BLaER1 (cell line): ENCODE results near the gene CPA4.

Experiments used
- H3K27ac ChIP-seq: shearing (Covaris generic); formaldehyde crosslinking; 2 replicates; pipeline ENCODE4 v1.8.1; 2022
- H3K27me3 ChIP-seq: shearing (Covaris generic); formaldehyde crosslinking; 2 replicates; pipeline ENCODE4 v1.8.1; 2022
- H3K36me3 ChIP-seq: shearing (Covaris generic); formaldehyde crosslinking; 2 replicates; pipeline ENCODE4 v1.8.1; 2022
- H3K4me1 ChIP-seq: shearing (Covaris generic); formaldehyde crosslinking; 2 replicates; pipeline ENCODE4 v1.8.1; 2022
- H3K4me2 ChIP-seq: shearing (Covaris generic); formaldehyde crosslinking; 2 replicates; pipeline ENCODE4 v1.8.1; 2022
- H3K4me3 ChIP-seq: shearing (Covaris generic); formaldehyde crosslinking; 2 replicates; pipeline ENCODE4 v1.8.1; 2022
- H3K9ac ChIP-seq: shearing (Covaris generic); formaldehyde crosslinking; 2 replicates; pipeline ENCODE4 v1.8.1; 2022
- H3K9me3 ChIP-seq: shearing (Covaris generic); formaldehyde crosslinking; 2 replicates; pipeline ENCODE4 v1.8.1; 2022
- H4K20me1 ChIP-seq: shearing (Covaris generic); formaldehyde crosslinking; 2 replicates; pipeline ENCODE4 v1.8.1; 2022
- Cebpa-rat ChIP-seq: shearing (Covaris generic); IDR thresholded peaks from 2 replicates; pipeline ENCODE4 v1.8.1; 2022

Gene CPA4

GRCh38 chr7:130367836-130368746 lies 75.1 kb downstream of the CPA4 start:
- no peaks in the 10 kb centered on the region for H4K20me1 ChIP-seq
- no peaks in the 10 kb centered on the region for H3K9me3 ChIP-seq
- H3K36me3 ChIP-seq = no peaks in the 10 kb centered on the region
- H3K4me2 ChIP-seq = no peak overlapping the region
- no peaks in the 10 kb centered on the region for H3K27me3 ChIP-seq
- H3K27ac ChIP-seq = no peak overlapping the region
- no peak overlapping the region for H3K4me3 ChIP-seq
- TF ChIP-seq Cebpa-rat = no peak
- H3K9ac ChIP-seq = no peak overlapping the region
- H3K4me1 ChIP-seq = no peaks in the 10 kb centered on the region

- TF ChIP-seq Cebpa-rat = no peak
- Histone ChIP-seq H3K9ac (no peak overlapping the region), H3K4me1 (no peaks in the 10 kb centered on the region), H3K4me2 (no peak overlapping the region), H3K4me3 (no peak overlapping the region), H4K20me1 (no peaks in the 10 kb centered on the region), H3K36me3 (no peaks in the 10 kb centered on the region), H3K27ac (no peak overlapping the region), H3K27me3 (no peaks in the 10 kb centered on the region), H3K9me3 (no peaks in the 10 kb centered on the region)
These were observed 76.2 kb downstream of the CPA4 start for GRCh38 chr7:130369110-130369711.

GRCh38 chr7:130369831-130370550 lies 77.0 kb downstream of the CPA4 start:
- Histone ChIP-seq H3K36me3 (no peaks in the 10 kb centered on the region), H3K4me1 (no peaks in the 10 kb centered on the region), H4K20me1 (no peaks in the 10 kb centered on the region), H3K9ac (no peak overlapping the region), H3K27me3 (no peaks in the 10 kb centered on the region), H3K4me3 (no peak overlapping the region), H3K4me2 (no peak overlapping the region), H3K27ac (no peak overlapping the region), H3K9me3 (no peaks in the 10 kb centered on the region)
- no peak for TF ChIP-seq Cebpa-rat

GRCh38 chr7:130371046-130371445 lies 78.1 kb downstream of the CPA4 start:
- H3K4me2 ChIP-seq = no peak overlapping the region
- no peaks in the 10 kb centered on the region for H3K4me1 ChIP-seq
- no peaks in the 10 kb centered on the region for H3K27me3 ChIP-seq
- no peak overlapping the region for H3K9ac ChIP-seq
- H3K9me3 ChIP-seq = peaks cover 8% of the 10 kb centered on the region
- TF ChIP-seq Cebpa-rat = no peak
- H3K36me3 ChIP-seq = no peaks in the 10 kb centered on the region
- no peak overlapping the region for H3K27ac ChIP-seq
- no peak overlapping the region for H3K4me3 ChIP-seq
- no peaks in the 10 kb centered on the region for H4K20me1 ChIP-seq

GRCh38 chr7:130372402-130373165 lies 79.6 kb downstream of the CPA4 start:
- no peaks in the 10 kb centered on the region for H4K20me1 ChIP-seq
- TF ChIP-seq Cebpa-rat = no peak
- H3K4me1 ChIP-seq = no peaks in the 10 kb centered on the region
- H3K27me3 ChIP-seq = no peaks in the 10 kb centered on the region
- no peak overlapping the region for H3K9ac ChIP-seq
- no peak overlapping the region for H3K27ac ChIP-seq
- H3K4me3 ChIP-seq = no peak overlapping the region
- no peaks in the 10 kb centered on the region for H3K36me3 ChIP-seq
- peaks cover 21% of the 10 kb centered on the region for H3K9me3 ChIP-seq
- H3K4me2 ChIP-seq = no peak overlapping the region
